ENCODE data around the gene STEAP2. TPM values are rescaled to one million over a fixed set of nuclear protein-coding genes. Genes with fewer than 3 reads are reported as not detected.

The STEAP2 gene
- total RNA-seq, 6 donors from 2014 or later: 2.6 to 18.7 (median 8.1) TPM

DNA sequence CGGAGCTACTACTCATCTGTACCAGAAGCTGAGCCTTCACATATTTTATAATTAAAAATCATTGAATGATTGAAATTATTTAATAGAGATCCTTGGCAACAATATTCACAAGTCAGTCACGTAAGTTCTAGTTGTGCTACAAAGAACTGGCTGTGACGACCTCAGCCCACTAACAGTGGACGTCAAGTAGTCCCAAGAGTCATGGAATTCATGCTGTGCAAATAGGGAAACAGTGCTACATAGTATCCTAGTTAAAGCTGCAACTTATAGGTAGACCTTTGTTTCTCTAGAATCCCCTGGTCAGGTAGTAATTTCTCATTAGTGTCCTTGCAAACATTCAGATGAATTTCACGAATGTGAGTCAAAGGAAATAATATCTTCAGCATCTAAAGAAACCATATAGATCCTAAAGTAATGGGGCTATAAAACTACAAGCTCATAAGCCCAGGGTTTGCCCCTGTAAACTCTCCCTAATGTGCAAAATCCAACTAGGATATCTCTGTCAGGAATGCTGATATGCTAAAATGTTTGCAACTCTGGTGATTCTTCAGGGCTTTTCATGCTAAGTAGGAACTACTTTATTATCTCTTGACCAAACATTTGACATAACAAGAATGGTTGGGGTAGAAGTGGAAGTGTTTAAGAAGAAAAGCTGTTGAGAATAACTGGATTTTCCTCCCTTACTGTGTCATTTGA is 64.6 kb downstream of the STEAP2 start:
- no peaks in the 10 kb centered on the region for H3K4me1 ChIP-seq
- H3K27ac ChIP-seq: no peak overlapping the region
- TF ChIP-seq, protein P1, sequence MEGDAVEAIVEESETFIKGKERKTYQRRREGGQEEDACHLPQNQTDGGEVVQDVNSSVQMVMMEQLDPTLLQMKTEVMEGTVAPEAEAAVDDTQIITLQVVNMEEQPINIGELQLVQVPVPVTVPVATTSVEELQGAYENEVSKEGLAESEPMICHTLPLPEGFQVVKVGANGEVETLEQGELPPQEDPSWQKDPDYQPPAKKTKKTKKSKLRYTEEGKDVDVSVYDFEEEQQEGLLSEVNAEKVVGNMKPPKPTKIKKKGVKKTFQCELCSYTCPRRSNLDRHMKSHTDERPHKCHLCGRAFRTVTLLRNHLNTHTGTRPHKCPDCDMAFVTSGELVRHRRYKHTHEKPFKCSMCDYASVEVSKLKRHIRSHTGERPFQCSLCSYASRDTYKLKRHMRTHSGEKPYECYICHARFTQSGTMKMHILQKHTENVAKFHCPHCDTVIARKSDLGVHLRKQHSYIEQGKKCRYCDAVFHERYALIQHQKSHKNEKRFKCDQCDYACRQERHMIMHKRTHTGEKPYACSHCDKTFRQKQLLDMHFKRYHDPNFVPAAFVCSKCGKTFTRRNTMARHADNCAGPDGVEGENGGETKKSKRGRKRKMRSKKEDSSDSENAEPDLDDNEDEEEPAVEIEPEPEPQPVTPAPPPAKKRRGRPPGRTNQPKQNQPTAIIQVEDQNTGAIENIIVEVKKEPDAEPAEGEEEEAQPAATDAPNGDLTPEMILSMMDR (IDR thresholded peaks at IDR 0.05): no peak
- TF ChIP-seq EP300 (IDR thresholded peaks at IDR 0.05) (no peak), POLR2A (IDR thresholded peaks at IDR 0.05) (no peak), POLR2AphosphoS5 (IDR thresholded peaks at IDR 0.05) (no peak)
- H3K9me3 ChIP-seq: no peaks in the 10 kb centered on the region
- no peak overlapping the region for H3K4me3 ChIP-seq
- DNase-seq (no peak), ATAC-seq (ENCODE audit: low FRiP score in 2 of 2) (no peak)
- H3K36me3 ChIP-seq: peaks cover 0 to 5% (median 0%) of the 10 kb centered on the region in 4 donors
- no peaks in the 10 kb centered on the region for H3K27me3 ChIP-seq
- 71 to 73% methylated on average over 5 of the region's 5 CpGs for WGBS, 2 donors

Small RNAs within 50 kb of the gene (small RNA-seq; reads per million reads assigned to genes)
- 0 reads per million in 4 donors for gene RF00019

Other genes with a start within 250 kb of the STEAP2 start
- gene STEAP1, start 57.3 kb upstream of the STEAP2 start, total RNA-seq: 10 to 100 TPM in 2 of 6 donors, 1 to 10 TPM in 4; 1.4 to 15.3 (median 4.8) TPM
- 10 to 100 TPM in 2 of 6 donors, 1 to 10 TPM in 4; 3.4 to 34.9 (median 6.9) TPM for gene CFAP69, start 33.4 kb downstream of the STEAP2 start, total RNA-seq
- gene FAM237B, start 109.6 kb downstream of the STEAP2 start, total RNA-seq: under 1 TPM in 1 of 6 donors, not detected in 5; 0.15 TPM
- gene GTPBP10, start 135.0 kb downstream of the STEAP2 start, total RNA-seq: 10 to 100 TPM; 11.2 to 25.1 (median 19.1) TPM
- gene CLDN12, start 191.7 kb downstream of the STEAP2 start, total RNA-seq: 10 to 100 TPM in 5 of 6 donors, 1 to 10 TPM in 1; 8.0 to 51.7 (median 28.1) TPM